Loucy (cell line): ENCODE results near the gene PCGF1.

Experiments used
- H2AFZ ChIP-seq: fragments of 200-600 bp; sonication (generic); 2 replicates; pipeline ENCODE4 v1.6.0; 2016; ENCODE audit warnings: antibody characterized with exemption, mild to moderate bottlenecking, low read length, moderate library complexity
- H3F3A ChIP-seq: fragments of 200-600 bp; 2 replicates; pipeline ENCODE4 v1.6.0; 2016; ENCODE audit warnings: antibody characterized with exemption, low read depth, mild to moderate bottlenecking
- H3K27me3 ChIP-seq: fragments of 200-600 bp; sonication (generic); 2 replicates; pipeline ENCODE4 v1.6.1; 2014; ENCODE audit warnings: low read length, mild to moderate bottlenecking; ENCODE audit not compliant: insufficient read depth, poor library complexity, severe bottlenecking
- H3K36me3 ChIP-seq: fragments of 200-600 bp; sonication (generic); 2 replicates; pipeline ENCODE4 v1.6.1; 2016; ENCODE audit warnings: low read length; ENCODE audit not compliant: insufficient read depth
- H3K4me1 ChIP-seq: fragments of 200-600 bp; sonication (generic); 2 replicates; pipeline ENCODE4 v1.5.1; 2014; ENCODE audit warnings: low read length, mild to moderate bottlenecking; ENCODE audit not compliant: insufficient read depth, poor library complexity, severe bottlenecking
- H3K4me2 ChIP-seq: fragments of 200-600 bp; sonication (generic); 2 replicates; pipeline ENCODE4 v1.6.0; 2014; ENCODE audit warnings: antibody characterized with exemption, low read length, low read depth, mild to moderate bottlenecking; ENCODE audit not compliant: poor library complexity, severe bottlenecking
- H3K4me3 ChIP-seq: fragments of 200-600 bp; sonication (generic); 2 replicates; pipeline ENCODE4 v1.5.1; 2014; ENCODE audit warnings: low read length, mild to moderate bottlenecking, mixed read lengths; ENCODE audit not compliant: poor library complexity, severe bottlenecking
- H3K79me2 ChIP-seq: fragments of 200-600 bp; sonication (generic); 2 replicates; pipeline ENCODE4 v1.6.1; 2014; ENCODE audit warnings: low read length; ENCODE audit not compliant: insufficient read depth
- H3K9ac ChIP-seq: fragments of 200-600 bp; sonication (generic); 2 replicates; pipeline ENCODE4 v1.6.0; 2014; ENCODE audit warnings: mild to moderate bottlenecking, low read depth, low read length, moderate library complexity; ENCODE audit not compliant: poor library complexity, severe bottlenecking
- H3K9me2 ChIP-seq: fragments of 200-600 bp; sonication (generic); replicated peaks from 2 replicates; pipeline ENCODE4 v1.6.1; 2016; ENCODE audit warnings: low read depth, low read length, mixed read lengths
- H3K9me3 ChIP-seq: fragments of 200-600 bp; sonication (generic); 2 replicates; pipeline ENCODE4 v1.6.1; 2014; ENCODE audit warnings: mild to moderate bottlenecking, antibody characterized with exemption, low read length, low read depth; ENCODE audit not compliant: insufficient read depth
- H4K20me1 ChIP-seq: fragments of 200-600 bp; sonication (generic); 2 replicates; pipeline ENCODE4 v1.6.0; 2014; ENCODE audit warnings: antibody characterized with exemption, low read length, mild to moderate bottlenecking; ENCODE audit not compliant: insufficient read depth, poor library complexity, severe bottlenecking
- EZH2phosphoT487 ChIP-seq: fragments of 200-600 bp; IDR thresholded peaks from 2 replicates; pipeline ENCODE4 v1.6.1; 2018; ENCODE audit warnings: antibody characterized with exemption, mild to moderate bottlenecking, moderate library complexity, borderline replicate concordance
- TF ChIP-seq, protein P1 (sequence below): fragments of 200-600 bp; sonication (generic); conservative IDR thresholded peaks from 2 replicates; pipeline ENCODE4 v1.5.1; 2014; ENCODE audit warnings: mild to moderate bottlenecking, antibody characterized with exemption, low read length

The PCGF1 gene

GRCh38 chr2:74532222-74532621, 24.7 kb upstream of the PCGF1 start:
- H2AFZ ChIP-seq, result no peak overlapping the region
- H3K9ac ChIP-seq, result peak overlapping the region; percentile 93
- H3K4me3 ChIP-seq, result peak overlapping the region; percentile 100
- no peaks in the 10 kb centered on the region for H3F3A ChIP-seq
- no peaks in the 10 kb centered on the region for H3K9me2 ChIP-seq
- peak overlapping the region; percentile 100 for H3K4me2 ChIP-seq
- H3K79me2 ChIP-seq, result peaks cover 46% of the 10 kb centered on the region
- peaks cover 4% of the 10 kb centered on the region for H3K27me3 ChIP-seq
- H3K9me3 ChIP-seq, result no peaks in the 10 kb centered on the region
- peaks cover 22% of the 10 kb centered on the region for H4K20me1 ChIP-seq
- TF ChIP-seq, protein P1, sequence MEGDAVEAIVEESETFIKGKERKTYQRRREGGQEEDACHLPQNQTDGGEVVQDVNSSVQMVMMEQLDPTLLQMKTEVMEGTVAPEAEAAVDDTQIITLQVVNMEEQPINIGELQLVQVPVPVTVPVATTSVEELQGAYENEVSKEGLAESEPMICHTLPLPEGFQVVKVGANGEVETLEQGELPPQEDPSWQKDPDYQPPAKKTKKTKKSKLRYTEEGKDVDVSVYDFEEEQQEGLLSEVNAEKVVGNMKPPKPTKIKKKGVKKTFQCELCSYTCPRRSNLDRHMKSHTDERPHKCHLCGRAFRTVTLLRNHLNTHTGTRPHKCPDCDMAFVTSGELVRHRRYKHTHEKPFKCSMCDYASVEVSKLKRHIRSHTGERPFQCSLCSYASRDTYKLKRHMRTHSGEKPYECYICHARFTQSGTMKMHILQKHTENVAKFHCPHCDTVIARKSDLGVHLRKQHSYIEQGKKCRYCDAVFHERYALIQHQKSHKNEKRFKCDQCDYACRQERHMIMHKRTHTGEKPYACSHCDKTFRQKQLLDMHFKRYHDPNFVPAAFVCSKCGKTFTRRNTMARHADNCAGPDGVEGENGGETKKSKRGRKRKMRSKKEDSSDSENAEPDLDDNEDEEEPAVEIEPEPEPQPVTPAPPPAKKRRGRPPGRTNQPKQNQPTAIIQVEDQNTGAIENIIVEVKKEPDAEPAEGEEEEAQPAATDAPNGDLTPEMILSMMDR, result peak; percentile 61
- TF ChIP-seq EZH2phosphoT487, result no peak
- H3K36me3 ChIP-seq, result peaks cover 6% of the 10 kb centered on the region; the same call in 1 of the 2 replicates
- peaks cover 30% of the 10 kb centered on the region for H3K4me1 ChIP-seq

- Histone ChIP-seq H2AFZ (no peak overlapping the region), H3K4me3 (peak overlapping the region; percentile 100), H3K79me2 (peaks cover 52% of the 10 kb centered on the region), H3K4me2 (peak overlapping the region; percentile 100), H3K4me1 (peaks cover 35% of the 10 kb centered on the region), H3K27me3 (peaks cover 4% of the 10 kb centered on the region), H3K9ac (peak overlapping the region; percentile 93), H3K9me3 (no peaks in the 10 kb centered on the region), H3K9me2 (no peaks in the 10 kb centered on the region), H3K36me3 (peaks cover 11% of the 10 kb centered on the region; the same call in 1 of the 2 replicates), H4K20me1 (peaks cover 22% of the 10 kb centered on the region), H3F3A (0 out of 2 replicates have a peak, but pooled peaks cover 1% of the 10 kb centered on the region)
- TF ChIP-seq EZH2phosphoT487, result no peak
- TF ChIP-seq, protein P1, result no peak
These were observed 24.2 kb upstream of the PCGF1 start for GRCh38 chr2:74531666-74532065.

GRCh38 chr2:74530239-74531187, 23.0 kb upstream of the PCGF1 start:
- no peak for TF ChIP-seq EZH2phosphoT487
- TF ChIP-seq, protein P1, result no peak
- peaks cover 35% of the 10 kb centered on the region for H3K4me1 ChIP-seq
- H3K9ac ChIP-seq, result peak overlapping the region; percentile 93
- H3K9me3 ChIP-seq, result no peaks in the 10 kb centered on the region
- 0 out of 2 replicates have a peak, but pooled peaks cover 3% of the 10 kb centered on the region for H3F3A ChIP-seq
- peak overlapping the region; percentile 100 for H3K4me2 ChIP-seq
- H3K79me2 ChIP-seq, result peaks cover 53% of the 10 kb centered on the region
- no peaks in the 10 kb centered on the region for H3K9me2 ChIP-seq
- peaks cover 22% of the 10 kb centered on the region for H4K20me1 ChIP-seq
- peaks cover 4% of the 10 kb centered on the region for H3K27me3 ChIP-seq
- H3K4me3 ChIP-seq, result peak overlapping the region; percentile 100
- peak overlapping the region; percentile 92 for H2AFZ ChIP-seq
- peaks cover 20% of the 10 kb centered on the region; the same call in 1 of the 2 replicates for H3K36me3 ChIP-seq
